Spinal cord (tissue), 10 donors: Measurements from ENCODE around the gene NYAP1. TPM values are rescaled to one million over a fixed set of nuclear protein-coding genes. Genes with fewer than 3 reads are reported as not detected.
"Not testable (repeated sequence)": the region's sequence is repeated elsewhere in the genome, so short reads cannot be mapped to it uniquely, and the experiment has no call there.

Experiments used
- DNase-seq, 6 donors: peaks; one replicate each; pipeline versions ENCODE4 v3.0.0 to v3.0.0-alpha.2; 2013 to 2015; ENCODE audit warnings: low spot score in 6 of 6, low read depth in 4 of 6
- H3K27ac ChIP-seq: one replicate; pipeline ENCODE4 v1.5.1; 2013; ENCODE audit warnings: low read depth, low read length, control low read depth
- H3K27me3 ChIP-seq: one replicate; pipeline ENCODE4 v1.6.1; 2013; ENCODE audit warnings: low read length; ENCODE audit not compliant: control insufficient read depth, insufficient read depth
- H3K36me3 ChIP-seq: one replicate; pipeline ENCODE4 v1.6.1; 2013; ENCODE audit warnings: low read length; ENCODE audit not compliant: control insufficient read depth, insufficient read depth
- H3K4me1 ChIP-seq: one replicate; pipeline ENCODE4 v1.6.1; 2013; ENCODE audit warnings: low read length; ENCODE audit not compliant: control insufficient read depth, insufficient read depth
- H3K4me3 ChIP-seq: one replicate; pipeline ENCODE4 v1.5.1; 2013; ENCODE audit warnings: low read depth, low read length, control low read depth
- H3K9me3 ChIP-seq: one replicate; pipeline ENCODE4 v1.6.1; 2013; ENCODE audit warnings: low read length; ENCODE audit not compliant: control insufficient read depth, insufficient read depth
- WGBS: methylation state at CpG from one replicate; pipeline ENCODE4 v1.1.5; 2013; ENCODE audit warnings: missing lambda C conversion rate; ENCODE audit not compliant: insufficient coverage; 5-methylcytosine and 5-hydroxymethylcytosine counted together
- polyA plus RNA-seq, 2 donors: library from polyadenylated mRNA; unstranded; fragments of 120-200 nt; gene quantifications; one replicate each; pipeline ENCODE4 v1.2.1, GENCODE V29; 2013; ENCODE audit not compliant: insufficient read length in 2 of 2
- total RNA-seq, 2 donors: library from RNA; depleted of rRNA in 1 of 2; stranded (reverse); fragments of 120-200 nt in 1 of 2; fragments of >200 nt in 1 of 2; gene quantifications; one replicate each; pipeline versions ENCODE4 v1.2.3 to v1.2.4, GENCODE V29; 2013 to 2014
- donor health status: healthy.

NYAP1 gene
- total and polyA plus RNA-seq, 4 donors, result 12.0 to 63.4 (median 37.4) TPM

GRCh38 chr7:100441641-100442535 is 41.8 kb upstream of the NYAP1 start:
- H3K4me1 ChIP-seq, result peaks cover 15% of the 10 kb centered on the region
- no peak for DNase-seq
- H3K9me3 ChIP-seq, result no peaks in the 10 kb centered on the region
- no peak overlapping the region for H3K27ac ChIP-seq
- H3K4me3 ChIP-seq, result no peak overlapping the region
- WGBS, result 93% methylated on average over 10 of the region's 11 CpGs
- no peaks in the 10 kb centered on the region for H3K27me3 ChIP-seq
- peaks cover 2% of the 10 kb centered on the region for H3K36me3 ChIP-seq

- Histone ChIP-seq H3K4me1 (peaks cover 12% of the 10 kb centered on the region), H3K27ac (no peak overlapping the region), H3K36me3 (peaks cover 2% of the 10 kb centered on the region), H3K27me3 (no peaks in the 10 kb centered on the region), H3K4me3 (no peak overlapping the region), H3K9me3 (no peaks in the 10 kb centered on the region)
- WGBS, result 99% methylated on average over 7 of the region's 9 CpGs
- no peak for DNase-seq
These were observed 40.5 kb upstream of the NYAP1 start for GRCh38 chr7:100443096-100443840.

GRCh38 chr7:100444311-100445278 is 39.1 kb upstream of the NYAP1 start:
- no peak for DNase-seq
- Histone ChIP-seq H3K27ac (peak overlapping the region; percentile 70), H3K4me1 (peaks cover 13% of the 10 kb centered on the region), H3K36me3 (peaks cover 2% of the 10 kb centered on the region), H3K4me3 (no peak overlapping the region), H3K9me3 (no peaks in the 10 kb centered on the region), H3K27me3 (no peaks in the 10 kb centered on the region)
- WGBS, result 37% methylated on average over 10 of the region's 14 CpGs

- Histone ChIP-seq H3K4me1 (peaks cover 27% of the 10 kb centered on the region), H3K27me3 (no peaks in the 10 kb centered on the region), H3K36me3 (peaks cover 2% of the 10 kb centered on the region), H3K9me3 (no peaks in the 10 kb centered on the region), H3K27ac (no peak overlapping the region), H3K4me3 (no peak overlapping the region)
- 67% methylated on average over 1 of the region's 2 CpGs for WGBS
- DNase-seq, result no peak
These were observed 37.7 kb upstream of the NYAP1 start for GRCh38 chr7:100446040-100446439.

- H3K4me3 ChIP-seq, H3K36me3 ChIP-seq, H3K9me3 ChIP-seq, DNase-seq, H3K27ac ChIP-seq, H3K27me3 ChIP-seq: not testable (repeated sequence)
- 100% methylated on average over 1 of the region's 8 CpGs for WGBS
- peaks cover 28% of the 10 kb centered on the region for H3K4me1 ChIP-seq
These were observed 36.4 kb upstream of the NYAP1 start for GRCh38 chr7:100447363-100447762.

GRCh38 chr7:100449190-100449795 is 34.4 kb upstream of the NYAP1 start:
- no peak for DNase-seq
- no peaks in the 10 kb centered on the region for H3K36me3 ChIP-seq
- H3K9me3 ChIP-seq, result no peaks in the 10 kb centered on the region
- WGBS, result 93% methylated on average over 9 of the region's 13 CpGs
- peaks cover 25% of the 10 kb centered on the region for H3K4me1 ChIP-seq
- no peaks in the 10 kb centered on the region for H3K27me3 ChIP-seq
- H3K27ac ChIP-seq, result no peak overlapping the region
- no peak overlapping the region for H3K4me3 ChIP-seq

GRCh38 chr7:100452513-100452912 is 31.2 kb upstream of the NYAP1 start:
- H3K36me3 ChIP-seq, result peaks cover 12% of the 10 kb centered on the region
- H3K4me3 ChIP-seq, result no peak overlapping the region
- peaks cover 17% of the 10 kb centered on the region for H3K4me1 ChIP-seq
- H3K9me3 ChIP-seq, result no peaks in the 10 kb centered on the region
- DNase-seq, result no peak
- H3K27ac ChIP-seq, result no peak overlapping the region
- H3K27me3 ChIP-seq, result no peaks in the 10 kb centered on the region
- WGBS, result no CpG with 5 or more reads among the region's 3 CpGs

- not testable (repeated sequence) for DNase-seq, H3K9me3 ChIP-seq, H3K27me3 ChIP-seq, H3K27ac ChIP-seq, H3K4me3 ChIP-seq
- peaks cover 12% of the 10 kb centered on the region for H3K36me3 ChIP-seq
- 96% methylated on average over 7 of the region's 8 CpGs for WGBS
- H3K4me1 ChIP-seq, result peaks cover 17% of the 10 kb centered on the region
These were observed 29.9 kb upstream of the NYAP1 start for GRCh38 chr7:100453854-100454253.

- H3K36me3 ChIP-seq, result peaks cover 20% of the 10 kb centered on the region
- DNase-seq, result no peak
- H3K27me3 ChIP-seq, result no peaks in the 10 kb centered on the region
- H3K4me1 ChIP-seq, result peaks cover 9% of the 10 kb centered on the region
- 60% methylated on average over 2 of the region's 3 CpGs for WGBS
- no peak overlapping the region for H3K27ac ChIP-seq
- no peaks in the 10 kb centered on the region for H3K9me3 ChIP-seq
- H3K4me3 ChIP-seq, result no peak overlapping the region
These were observed 28.5 kb upstream of the NYAP1 start for GRCh38 chr7:100455206-100455605.
